ENCODE measurements around the gene WDR27. TPM values are rescaled to one million over a fixed set of nuclear protein-coding genes. Genes with fewer than 3 reads are reported as not detected.
"Not testable (repeated sequence)": the region's sequence is repeated elsewhere in the genome, so short reads cannot be mapped to it uniquely, and the experiment has no call there.

Gene WDR27
- total RNA-seq, 1 donor from 2014 or later = 27.5 TPM

DNA sequence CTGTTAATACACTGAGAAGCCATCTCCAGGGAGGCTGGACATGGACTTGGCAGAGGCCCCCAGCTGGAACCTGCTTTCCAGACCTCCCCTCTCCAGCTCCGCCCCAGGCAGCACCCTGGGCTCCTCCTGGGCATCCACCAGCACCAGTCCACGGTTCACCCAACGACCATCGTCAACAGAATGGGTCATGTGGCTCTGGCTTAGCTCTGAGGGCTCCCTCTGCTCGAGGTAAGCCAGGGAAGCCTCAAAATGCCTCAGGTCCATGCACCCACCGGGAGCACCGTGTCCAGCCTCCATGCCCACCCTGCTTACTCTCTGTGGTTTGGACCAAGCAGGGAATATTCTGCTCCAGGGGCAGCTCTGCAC lies 40.5 kb downstream of the WDR27 start:
- DNase-seq (ENCODE audit: low read depth) = no peak

DNA sequence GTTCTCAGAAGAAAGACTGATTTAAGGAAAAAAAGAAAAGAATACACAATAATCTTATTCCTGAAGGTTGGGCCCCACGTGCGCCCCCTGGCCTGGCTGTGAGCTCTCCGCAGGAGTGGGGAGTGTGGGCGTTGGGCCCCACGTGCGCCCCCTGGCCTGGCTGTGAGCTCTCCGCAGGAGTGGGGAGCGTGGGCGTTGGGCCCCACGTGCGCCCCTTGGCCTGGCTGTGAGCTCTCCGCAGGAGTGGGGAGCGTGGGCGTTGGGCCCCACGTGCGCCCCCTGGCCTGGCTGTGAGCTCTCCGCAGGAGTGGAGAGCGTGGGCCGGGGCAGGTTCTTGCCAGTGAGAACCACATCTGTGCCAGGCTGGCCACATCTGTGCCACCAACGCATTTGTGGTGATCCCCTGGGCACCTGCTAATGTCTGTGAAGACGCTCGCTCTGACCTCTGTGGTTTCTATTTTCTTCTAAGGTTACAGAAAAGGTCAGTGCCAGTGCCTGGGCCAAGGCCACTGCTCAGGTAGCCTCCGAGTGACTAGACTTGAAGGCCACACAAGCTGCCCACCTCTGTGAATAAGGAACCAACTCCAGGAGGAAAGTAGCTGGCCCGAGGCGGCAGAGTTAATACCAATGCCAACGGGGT lies 41.0 kb downstream of the WDR27 start:
- DNase-seq (ENCODE audit: low read depth) = no peak

DNA sequence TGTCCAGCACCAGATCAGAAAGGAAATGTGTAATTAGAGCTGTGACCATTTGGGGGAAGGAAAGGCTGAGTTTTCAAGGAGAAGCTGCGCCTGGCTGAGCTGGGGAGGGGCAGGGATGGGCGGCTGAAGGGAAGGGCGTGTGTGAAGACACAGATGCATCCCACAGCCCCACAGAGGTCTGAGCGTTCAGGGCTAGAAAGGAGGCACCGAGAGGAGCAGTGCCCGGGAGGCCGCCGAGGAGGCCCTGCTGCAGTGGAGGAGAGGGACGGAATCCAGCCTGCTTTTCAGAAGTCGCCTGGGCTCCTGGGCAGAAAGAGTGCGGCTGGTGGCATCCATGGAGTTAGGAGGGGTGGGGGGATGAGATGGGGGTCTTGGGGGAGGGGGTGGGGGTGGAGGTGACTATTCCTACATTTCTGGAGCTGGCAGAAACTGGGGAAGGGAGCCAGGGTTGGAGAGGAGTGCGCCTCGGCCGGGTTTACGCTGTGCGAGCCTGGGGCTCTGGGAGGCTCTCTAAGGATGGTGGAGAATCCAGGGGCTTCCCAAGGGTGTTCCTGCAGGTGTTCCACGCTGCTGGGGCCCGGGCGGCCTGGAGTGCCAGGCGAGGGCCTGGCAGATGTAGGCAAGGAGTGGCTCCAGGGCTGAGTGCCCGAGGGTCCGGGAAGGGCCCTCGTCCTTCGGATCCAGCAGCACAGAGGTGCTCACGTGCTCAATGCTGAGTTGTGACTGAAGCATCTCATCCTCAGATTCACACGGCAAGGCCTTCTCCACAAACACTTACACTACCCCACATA lies 41.8 kb downstream of the WDR27 start:
- DNase-seq (ENCODE audit: low read depth) = no peak

- no peak for DNase-seq (ENCODE audit: low read depth)
These were observed 44.6 kb downstream of the WDR27 start for GRCh38 chr6:169657284-169657610.

- DNase-seq (ENCODE audit: low read depth) = no peak
These were observed 45.1 kb downstream of the WDR27 start for GRCh38 chr6:169656546-169657283.

DNA sequence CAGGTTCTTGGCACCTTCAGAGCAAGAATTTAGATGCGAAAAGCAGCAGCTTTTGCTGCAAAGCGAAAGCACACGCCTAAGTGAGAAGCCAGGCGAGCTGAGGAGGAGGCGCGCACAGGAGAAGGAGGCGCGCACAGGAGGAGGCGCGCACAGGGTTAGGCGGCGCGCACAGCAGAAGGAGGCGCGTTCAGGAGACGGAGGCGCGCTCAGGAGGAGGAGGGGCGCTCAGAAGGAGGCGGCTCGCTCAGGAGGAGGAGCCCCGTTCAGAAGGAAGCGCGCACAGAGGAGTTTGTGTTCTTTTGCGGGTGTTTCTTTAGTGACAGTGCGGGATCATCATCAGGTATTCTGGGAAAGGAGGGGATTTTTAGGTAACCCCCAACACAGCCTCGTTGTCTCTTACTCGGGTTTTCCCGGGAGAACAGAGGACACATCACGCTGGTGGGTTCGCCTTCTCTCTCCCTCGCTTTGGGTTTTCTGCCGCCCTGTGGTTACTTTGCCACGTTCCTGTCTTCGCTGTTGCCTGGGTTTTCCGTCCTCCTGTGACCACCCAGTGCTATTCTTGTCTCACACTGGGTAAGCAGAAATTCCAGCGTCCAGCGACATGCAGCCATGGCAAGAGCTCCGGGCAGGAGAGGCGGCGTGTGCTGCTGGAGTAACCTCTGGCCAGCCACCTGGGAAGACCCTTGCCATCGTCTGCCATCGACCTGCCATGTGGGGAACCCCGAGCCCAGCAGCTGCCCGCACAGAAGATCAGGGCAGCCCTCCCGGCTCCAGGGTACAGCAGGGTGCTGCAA lies 47.0 kb downstream of the WDR27 start:
- DNase-seq (ENCODE audit: low read depth) = peak; percentile 45

DNA sequence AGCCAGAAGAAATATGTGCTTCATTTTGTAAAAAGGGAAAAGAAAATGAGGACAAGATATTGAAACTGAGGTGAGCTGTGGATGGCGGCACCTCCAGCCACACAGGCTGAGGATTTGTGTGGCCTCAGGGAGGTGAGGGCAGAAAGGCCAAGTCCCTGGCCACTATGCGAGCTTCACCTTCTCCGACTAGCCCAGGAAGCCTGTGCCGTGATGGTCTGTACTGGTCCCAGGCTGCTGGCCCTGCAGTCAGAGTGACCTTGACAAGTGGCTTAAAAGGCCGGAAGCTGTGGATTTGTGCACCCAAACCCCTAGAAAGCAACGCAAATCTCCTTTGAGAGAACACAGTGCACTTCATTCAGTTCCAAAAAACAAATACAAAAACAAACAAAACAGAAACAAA lies 48.1 kb downstream of the WDR27 start:
- no peak for DNase-seq (ENCODE audit: low read depth)

GRCh38 chr6:169652896-169653295 lies 48.9 kb downstream of the WDR27 start:
- no peak for DNase-seq (ENCODE audit: low read depth)

GRCh38 chr6:169651498-169651897 lies 50.3 kb downstream of the WDR27 start:
- no peak for DNase-seq (ENCODE audit: low read depth)

GRCh38 chr6:169650959-169651292 lies 50.9 kb downstream of the WDR27 start:
- DNase-seq (ENCODE audit: low read depth) = no peak

- DNase-seq (ENCODE audit: low read depth) = no peak
These were observed 51.4 kb downstream of the WDR27 start for GRCh38 chr6:169650241-169650958.

DNA sequence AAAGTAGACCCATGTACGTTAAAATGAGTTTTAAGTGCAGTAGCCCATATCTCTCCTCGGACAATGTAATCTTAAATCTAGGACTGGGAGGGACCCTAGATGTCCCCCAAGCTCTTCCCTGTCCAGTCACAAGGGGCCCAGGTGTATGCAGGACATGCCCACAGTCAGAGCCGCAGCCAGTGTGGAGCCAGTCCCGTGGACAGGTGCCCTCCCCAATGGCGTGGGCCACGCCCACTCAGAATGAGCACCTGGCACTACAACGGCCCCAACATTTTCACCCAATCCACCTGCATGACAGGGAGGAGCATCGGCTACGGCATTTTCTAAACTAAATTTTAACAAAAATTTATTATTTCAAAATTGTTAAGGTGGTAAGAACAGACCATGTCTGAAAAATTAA lies 53.2 kb downstream of the WDR27 start:
- DNase-seq (ENCODE audit: low read depth) = no peak

- DNase-seq (ENCODE audit: low read depth) = no peak
These were observed 53.7 kb downstream of the WDR27 start for GRCh38 chr6:169648092-169648491.

DNA sequence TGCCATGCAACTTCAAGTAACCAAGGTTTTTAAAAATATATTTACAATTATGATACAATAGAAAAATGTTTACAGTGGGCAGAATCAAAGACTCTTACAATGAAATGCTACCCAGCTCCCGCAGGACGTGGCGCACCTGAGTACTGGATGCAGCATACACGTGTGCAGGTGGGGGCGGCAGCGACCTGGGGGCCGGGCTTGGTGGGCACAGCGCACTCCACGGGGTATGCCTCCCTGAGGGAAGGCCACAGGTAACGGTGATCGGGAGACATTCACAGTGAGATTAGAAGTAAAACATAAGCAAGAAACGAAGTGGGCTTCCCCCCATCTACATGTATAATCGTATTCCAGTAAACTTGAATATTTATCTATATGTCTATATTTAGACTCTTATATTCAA lies 54.2 kb downstream of the WDR27 start:
- no peak for DNase-seq (ENCODE audit: low read depth)

DNA sequence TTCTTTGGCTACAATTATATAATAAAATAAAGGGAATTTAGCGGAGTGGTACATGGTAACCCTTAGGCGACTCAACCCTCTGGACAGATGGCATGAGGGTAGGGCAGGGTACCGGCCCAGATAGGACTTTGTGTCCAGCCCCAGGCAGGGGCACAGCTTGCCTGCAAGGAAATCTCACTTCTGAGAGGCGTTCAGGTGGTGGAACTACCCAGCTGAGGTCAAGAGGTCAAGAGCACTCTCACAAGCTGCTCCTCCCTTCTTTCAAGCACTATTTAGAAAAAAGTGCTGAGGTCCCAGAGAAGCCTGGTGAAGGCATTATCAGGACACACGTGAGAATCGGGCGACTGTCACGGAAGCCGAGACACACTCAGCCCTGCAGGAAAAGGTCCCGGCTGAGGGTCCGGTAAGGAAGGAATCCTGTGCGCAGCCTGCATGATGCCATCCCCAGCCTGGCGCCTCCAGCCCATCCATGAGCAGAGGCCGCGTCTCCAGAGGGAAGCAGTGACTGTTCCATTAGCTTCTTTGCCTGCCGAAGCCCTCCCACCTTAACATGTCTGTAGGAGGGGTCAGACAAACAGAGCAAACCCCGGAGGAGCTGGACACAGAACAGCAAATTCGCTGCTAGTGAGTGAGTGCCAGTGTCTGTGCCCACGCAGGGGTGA lies 54.8 kb downstream of the WDR27 start:
- no peak for DNase-seq (ENCODE audit: low read depth)

DNA sequence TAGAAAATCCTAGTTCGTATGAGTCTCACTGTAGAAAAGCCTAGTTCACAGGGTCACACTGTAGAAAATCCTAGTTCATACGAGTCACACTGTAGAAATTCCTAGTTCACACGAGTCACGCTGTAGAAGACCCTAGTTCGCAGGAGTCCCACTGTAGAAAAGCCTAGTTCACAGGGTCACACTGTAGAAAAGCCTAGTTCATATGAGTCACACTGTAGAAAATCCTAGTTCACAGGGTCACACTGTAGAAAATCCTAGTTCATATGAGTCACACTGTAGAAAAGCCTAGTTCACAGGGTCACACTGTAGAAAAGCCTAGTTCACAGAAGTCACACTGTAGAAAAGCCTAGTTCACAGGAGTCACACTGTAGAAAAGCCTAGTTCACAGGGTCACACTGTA lies 56.4 kb downstream of the WDR27 start:
- not testable (repeated sequence) for DNase-seq (ENCODE audit: low read depth)

GRCh38 chr6:169643521-169643920 lies 58.3 kb downstream of the WDR27 start:
- no peak for DNase-seq (ENCODE audit: low read depth)

DNA sequence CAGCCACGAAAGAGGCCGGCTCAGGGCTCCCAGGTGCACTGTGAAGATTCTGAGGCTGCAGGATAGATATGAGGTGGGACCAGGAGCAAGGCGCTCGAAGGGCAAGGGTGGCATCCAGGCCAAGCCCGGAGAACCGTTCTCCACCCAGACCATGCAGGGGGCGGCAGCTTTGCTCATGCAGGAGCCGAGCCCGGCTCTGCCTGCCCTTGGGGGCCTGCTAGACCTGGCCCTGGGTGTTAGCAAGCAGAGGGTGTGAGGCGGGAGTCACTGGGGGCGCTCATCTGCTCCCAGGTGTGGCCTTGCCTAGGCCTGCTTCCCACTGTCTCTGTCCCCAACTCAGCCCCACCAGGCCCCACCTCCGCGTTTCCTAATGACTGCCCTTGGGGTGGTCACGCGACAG lies 59.4 kb downstream of the WDR27 start:
- DNase-seq (ENCODE audit: low read depth) = no peak

- DNase-seq (ENCODE audit: low read depth) = no peak
These were observed 60.3 kb downstream of the WDR27 start for GRCh38 chr6:169641461-169642085.

DNA sequence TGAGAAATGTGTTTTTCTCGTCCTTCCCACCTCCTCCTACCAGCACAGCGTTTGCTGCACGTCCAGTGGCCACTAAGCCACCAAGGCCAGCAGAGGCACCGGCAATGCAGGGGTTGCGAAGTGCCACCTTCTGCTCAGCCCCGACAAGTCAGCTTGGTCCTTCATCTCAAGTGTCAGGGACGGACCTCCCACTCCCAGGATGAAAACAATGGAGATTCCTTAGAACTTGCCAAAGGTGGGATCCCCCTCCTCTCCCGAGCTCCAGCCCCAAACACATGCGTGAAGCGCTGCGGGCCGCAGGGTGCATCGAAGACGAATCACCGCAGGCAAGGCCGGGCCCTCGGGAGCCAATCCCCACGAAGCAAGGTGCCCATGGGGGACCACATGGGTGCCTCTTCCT lies 60.8 kb downstream of the WDR27 start:
- DNase-seq (ENCODE audit: low read depth) = no peak

GRCh38 chr6:169640351-169640852 lies 61.4 kb downstream of the WDR27 start:
- no peak for DNase-seq (ENCODE audit: low read depth)

All from renal cortical epithelial cell (primary cell).